ENCODE results near the gene KMT2D.
A peak's percentile ranks its signal among the peaks of the same experiment; 100 is the strongest.

KMT2D gene

GRCh38 chr12:49060237-49061156 lies at the start of gene KMT2D:
KMT2D (minus strand) TSS chr12:49060794; CDS start chr12:49055324, 5,470 bp downstream.
- peak; percentile 73 to 77 for ATAC-seq

GRCh38 chr12:49109641-49110463 lies 49.3 kb upstream of the KMT2D start:
- ATAC-seq = no peak

- no peak for ATAC-seq
Measured at GRCh38 chr12:49108958-49109404, 48.4 kb upstream of the KMT2D start.

GRCh38 chr12:49105504-49106084 lies 45.0 kb upstream of the KMT2D start:
- ATAC-seq = no peak

- ATAC-seq = no peak
Measured at GRCh38 chr12:49104822-49105221, 44.2 kb upstream of the KMT2D start.

- no peak for ATAC-seq
Measured at GRCh38 chr12:49100380-49100779, 39.8 kb upstream of the KMT2D start.

- no peak for ATAC-seq
Measured at GRCh38 chr12:49098703-49099102, 38.1 kb upstream of the KMT2D start.

GRCh38 chr12:49098035-49098451 lies 37.4 kb upstream of the KMT2D start:
- ATAC-seq = peak; percentile 28 to 46

- ATAC-seq = no peak
Measured at GRCh38 chr12:49097381-49097780, 36.8 kb upstream of the KMT2D start.

- ATAC-seq = no peak
Measured at GRCh38 chr12:49094975-49095365, 34.4 kb upstream of the KMT2D start.

- no peak for ATAC-seq
Measured at GRCh38 chr12:49094160-49094974, 33.8 kb upstream of the KMT2D start, which contains the start of gene DHH. DHH (minus strand) TSS chr12:49094801; CDS start chr12:49094512, 289 bp downstream.

GRCh38 chr12:49093792-49094159 lies 33.2 kb upstream of the KMT2D start:
- no peak for ATAC-seq

GRCh38 chr12:49092816-49093406 lies 32.3 kb upstream of the KMT2D start:
- no peak for ATAC-seq

GRCh38 chr12:49092086-49092815 lies 31.7 kb upstream of the KMT2D start:
- ATAC-seq = peak; percentile 38 to 48

GRCh38 chr12:49091836-49092085 lies 31.2 kb upstream of the KMT2D start:
- ATAC-seq = no peak

- ATAC-seq = no peak
Measured at GRCh38 chr12:49091056-49091835, 30.7 kb upstream of the KMT2D start.

- no peak for ATAC-seq
Measured at GRCh38 chr12:49089821-49090773, 29.5 kb upstream of the KMT2D start.

- ATAC-seq = no peak
Measured at GRCh38 chr12:49088932-49089330, 28.3 kb upstream of the KMT2D start.

Measured in activated CD4-positive, CD25-positive, alpha-beta regulatory T cell treated with anti-CD3 and anti-CD28 coated beads, Interleukin-2, amount 50 U/mL, for 24 hours (primary cell).